IPS-18a (cell line): ENCODE data around the gene SDCCAG8.

Experiments used
- H3K27ac ChIP-seq: one replicate; pipeline ENCODE4 v1.5.1; 2013; ENCODE audit warnings: low read length
- H3K27me3 ChIP-seq: one replicate; pipeline ENCODE4 v1.6.1; 2013; ENCODE audit warnings: mild to moderate bottlenecking, low read length; ENCODE audit not compliant: control insufficient read depth, insufficient read depth
- H3K36me3 ChIP-seq: one replicate; pipeline ENCODE4 v1.6.1; 2013; ENCODE audit warnings: low read depth, low read length; ENCODE audit not compliant: control insufficient read depth
- H3K4me1 ChIP-seq: one replicate; pipeline ENCODE4 v1.6.1; 2013; ENCODE audit warnings: low read depth, low read length; ENCODE audit not compliant: control insufficient read depth
- H3K4me3 ChIP-seq: one replicate; pipeline ENCODE4 v1.5.1; 2013; ENCODE audit warnings: low read length
- H3K9ac ChIP-seq: one replicate; pipeline ENCODE4 v1.6.1; 2013; ENCODE audit warnings: mild to moderate bottlenecking, low read length, moderate library complexity
- H3K9me3 ChIP-seq: one replicate; pipeline ENCODE4 v1.6.1; 2013; ENCODE audit warnings: low read depth, low read length; ENCODE audit not compliant: control insufficient read depth

SDCCAG8 gene

GRCh38 chr1:243529512-243529911 lies 273.7 kb downstream of the SDCCAG8 start:
- Histone ChIP-seq H3K9me3 (no peaks in the 10 kb centered on the region), H3K36me3 (no peaks in the 10 kb centered on the region), H3K4me3 (no peak overlapping the region), H3K9ac (no peak overlapping the region), H3K27me3 (no peaks in the 10 kb centered on the region), H3K4me1 (peaks cover 7% of the 10 kb centered on the region), H3K27ac (no peak overlapping the region)

- H3K9ac ChIP-seq: no peak overlapping the region
- no peaks in the 10 kb centered on the region for H3K4me1 ChIP-seq
- H3K27ac ChIP-seq: no peak overlapping the region
- H3K9me3 ChIP-seq: no peaks in the 10 kb centered on the region
- no peaks in the 10 kb centered on the region for H3K36me3 ChIP-seq
- no peak overlapping the region for H3K4me3 ChIP-seq
- no peaks in the 10 kb centered on the region for H3K27me3 ChIP-seq
Observed at GRCh38 chr1:243535014-243535413, 279.2 kb downstream of the SDCCAG8 start.

GRCh38 chr1:243539636-243540035 lies 283.8 kb downstream of the SDCCAG8 start:
- H3K36me3 ChIP-seq: no peaks in the 10 kb centered on the region
- H3K27ac ChIP-seq: no peak overlapping the region
- no peak overlapping the region for H3K9ac ChIP-seq
- no peaks in the 10 kb centered on the region for H3K27me3 ChIP-seq
- H3K4me3 ChIP-seq: no peak overlapping the region
- H3K4me1 ChIP-seq: no peaks in the 10 kb centered on the region
- no peaks in the 10 kb centered on the region for H3K9me3 ChIP-seq

DNA sequence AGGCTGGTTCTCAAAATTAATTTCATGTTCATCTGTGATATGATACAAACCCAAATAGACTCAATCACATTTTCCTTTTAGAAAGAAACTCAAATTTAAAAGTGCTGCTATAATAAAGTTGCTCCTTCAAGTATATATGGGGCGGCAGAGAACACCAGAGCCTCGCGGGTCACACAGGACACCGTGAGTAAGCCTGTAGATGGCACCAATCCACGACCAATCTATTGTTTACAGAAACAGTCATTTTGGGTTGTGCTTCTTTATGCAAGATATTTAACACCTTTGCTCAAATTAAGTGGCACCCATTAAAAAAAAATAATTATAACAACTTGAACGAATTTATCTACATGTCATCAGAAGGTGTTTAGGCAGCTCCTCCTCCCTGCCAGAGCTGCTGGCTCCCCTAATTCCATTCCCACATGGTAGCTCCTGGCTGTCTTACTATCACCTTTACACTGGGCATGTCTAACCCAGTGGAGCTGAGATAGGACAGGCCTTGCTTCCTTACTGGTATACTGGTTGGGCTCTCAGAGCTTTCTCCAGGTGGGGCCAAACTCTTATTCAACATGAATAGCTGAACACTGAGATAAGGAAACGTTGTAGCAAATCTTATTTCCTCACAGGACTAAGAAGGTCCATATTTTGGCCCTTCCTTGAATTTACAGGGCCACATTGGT lies 287.0 kb downstream of the SDCCAG8 start:
- Histone ChIP-seq H3K27me3 (no peaks in the 10 kb centered on the region), H3K9ac (no peak overlapping the region), H3K36me3 (no peaks in the 10 kb centered on the region), H3K4me1 (no peaks in the 10 kb centered on the region), H3K4me3 (no peak overlapping the region), H3K27ac (no peak overlapping the region), H3K9me3 (no peaks in the 10 kb centered on the region)

- H3K9ac ChIP-seq: no peak overlapping the region
- no peaks in the 10 kb centered on the region for H3K36me3 ChIP-seq
- no peaks in the 10 kb centered on the region for H3K4me1 ChIP-seq
- no peak overlapping the region for H3K27ac ChIP-seq
- H3K4me3 ChIP-seq: no peak overlapping the region
- no peaks in the 10 kb centered on the region for H3K27me3 ChIP-seq
- no peaks in the 10 kb centered on the region for H3K9me3 ChIP-seq
Observed at GRCh38 chr1:243543501-243543900, 287.7 kb downstream of the SDCCAG8 start.

DNA sequence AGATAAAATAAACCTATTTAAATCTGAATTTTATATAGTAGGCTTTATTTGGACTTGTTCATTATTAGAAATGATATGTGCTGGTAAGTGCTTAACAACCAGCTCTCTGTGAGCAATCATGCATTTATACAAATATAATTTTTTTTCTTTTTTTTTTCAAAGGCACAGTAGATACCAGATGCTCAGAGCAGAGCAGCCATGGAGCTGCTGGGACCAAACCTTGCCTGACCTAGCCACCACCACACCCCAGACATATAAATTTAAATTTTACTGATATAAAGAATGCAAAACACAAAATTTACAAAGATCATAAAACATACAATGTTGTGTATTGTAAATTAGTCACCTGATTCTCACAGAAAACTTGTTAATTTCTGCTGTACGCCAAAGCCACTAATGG lies 290.6 kb downstream of the SDCCAG8 start:
- Histone ChIP-seq H3K4me3 (no peak overlapping the region), H3K36me3 (no peaks in the 10 kb centered on the region), H3K9ac (no peak overlapping the region), H3K9me3 (no peaks in the 10 kb centered on the region), H3K27ac (no peak overlapping the region), H3K4me1 (no peaks in the 10 kb centered on the region), H3K27me3 (no peaks in the 10 kb centered on the region)

DNA sequence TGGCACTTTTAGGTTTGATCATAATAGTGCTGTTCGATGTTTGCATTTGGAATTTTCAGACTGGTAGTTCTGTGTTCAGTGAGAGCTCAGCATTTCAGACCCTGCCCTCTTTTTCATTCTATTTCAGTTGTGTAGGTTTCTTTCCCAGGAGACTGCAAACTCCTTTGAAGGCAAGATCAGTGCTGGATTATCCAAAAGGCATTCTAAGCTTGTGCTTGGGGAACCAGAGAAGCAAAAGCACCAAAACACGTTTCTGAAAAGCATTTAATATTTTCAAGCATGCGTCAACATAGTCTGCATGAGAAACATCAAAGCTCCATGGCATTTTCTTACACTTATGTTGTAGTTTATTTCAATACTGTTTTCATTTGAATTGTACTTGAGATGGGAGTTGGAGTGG lies 292.1 kb downstream of the SDCCAG8 start:
- Histone ChIP-seq H3K4me3 (no peak overlapping the region), H3K36me3 (no peaks in the 10 kb centered on the region), H3K4me1 (no peaks in the 10 kb centered on the region), H3K9ac (no peak overlapping the region), H3K27me3 (no peaks in the 10 kb centered on the region), H3K9me3 (no peaks in the 10 kb centered on the region), H3K27ac (no peak overlapping the region)

DNA sequence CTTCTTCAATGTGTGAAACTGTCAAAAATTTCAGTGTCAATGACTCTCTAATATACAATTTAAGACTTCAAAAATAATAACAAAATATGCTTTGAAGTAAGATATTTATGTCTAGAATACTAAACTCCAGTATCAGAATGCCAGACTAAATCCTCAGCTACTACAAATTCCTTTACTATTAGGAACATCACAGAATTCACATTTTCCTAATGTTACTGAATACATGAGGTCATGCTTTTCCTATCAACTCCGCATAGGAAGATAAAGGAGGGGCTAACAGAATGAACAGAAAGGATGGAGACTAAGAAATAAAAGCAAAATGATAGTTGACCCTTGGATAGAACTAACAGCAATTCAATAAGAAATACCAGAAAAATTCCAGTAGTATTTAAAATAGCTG lies 292.7 kb downstream of the SDCCAG8 start:
- Histone ChIP-seq H3K27ac (no peak overlapping the region), H3K9me3 (no peaks in the 10 kb centered on the region), H3K36me3 (no peaks in the 10 kb centered on the region), H3K9ac (no peak overlapping the region), H3K27me3 (no peaks in the 10 kb centered on the region), H3K4me3 (no peak overlapping the region), H3K4me1 (no peaks in the 10 kb centered on the region)

GRCh38 chr1:243549108-243549507 lies 293.3 kb downstream of the SDCCAG8 start:
- Histone ChIP-seq H3K27ac (no peak overlapping the region), H3K4me1 (no peaks in the 10 kb centered on the region), H3K4me3 (no peak overlapping the region), H3K9ac (no peak overlapping the region), H3K9me3 (no peaks in the 10 kb centered on the region), H3K36me3 (no peaks in the 10 kb centered on the region), H3K27me3 (no peaks in the 10 kb centered on the region)
